Stimulated activated naive CD8-positive, alpha-beta T cell treated with anti-CD3 and anti-CD28 coated beads, Interleukin-15, amount 100 ng/mL, for 72 hours (primary cell): ENCODE results near the gene NAA35.
"Not testable (repeated sequence)": the region's sequence is repeated elsewhere in the genome, so short reads cannot be mapped to it uniquely, and the experiment has no call there.

Experiments used
- ATAC-seq: fragments of 150-1000 bp; cut with Tn5 transposase; 2 replicates; pipeline ENCODE4 v1.10.0; 2021; ENCODE audit warnings: mild to moderate bottlenecking, moderate library complexity
- DNase-seq, 2 donors: peaks; one replicate each; pipeline ENCODE4 v3.0.0; 2021 to 2022
- H3K27ac Mint-ChIP-seq, 2 donors: one replicate each; pipeline ENCODE4 v1.8.0; 2022; ENCODE audit warnings: mild to moderate bottlenecking in 2 of 2, mixed read lengths in 2 of 2, moderate library complexity in 2 of 2
- H3K27me3 Mint-ChIP-seq: one replicate; pipeline ENCODE4 v1.8.0; 2022; ENCODE audit warnings: mixed read lengths
- H3K4me1 Mint-ChIP-seq: one replicate; pipeline ENCODE4 v1.8.0; 2022; ENCODE audit warnings: mild to moderate bottlenecking, mixed read lengths
- H3K4me3 Mint-ChIP-seq, 2 donors: one replicate each; pipeline ENCODE4 v1.8.0; 2022; ENCODE audit warnings: mild to moderate bottlenecking in 2 of 2, mixed read lengths in 2 of 2, moderate library complexity in 1 of 2
- H3K9me3 Mint-ChIP-seq, 2 donors: one replicate each; pipeline ENCODE4 v1.8.0; 2022; ENCODE audit warnings: mixed read lengths in 2 of 2

Gene NAA35

DNA sequence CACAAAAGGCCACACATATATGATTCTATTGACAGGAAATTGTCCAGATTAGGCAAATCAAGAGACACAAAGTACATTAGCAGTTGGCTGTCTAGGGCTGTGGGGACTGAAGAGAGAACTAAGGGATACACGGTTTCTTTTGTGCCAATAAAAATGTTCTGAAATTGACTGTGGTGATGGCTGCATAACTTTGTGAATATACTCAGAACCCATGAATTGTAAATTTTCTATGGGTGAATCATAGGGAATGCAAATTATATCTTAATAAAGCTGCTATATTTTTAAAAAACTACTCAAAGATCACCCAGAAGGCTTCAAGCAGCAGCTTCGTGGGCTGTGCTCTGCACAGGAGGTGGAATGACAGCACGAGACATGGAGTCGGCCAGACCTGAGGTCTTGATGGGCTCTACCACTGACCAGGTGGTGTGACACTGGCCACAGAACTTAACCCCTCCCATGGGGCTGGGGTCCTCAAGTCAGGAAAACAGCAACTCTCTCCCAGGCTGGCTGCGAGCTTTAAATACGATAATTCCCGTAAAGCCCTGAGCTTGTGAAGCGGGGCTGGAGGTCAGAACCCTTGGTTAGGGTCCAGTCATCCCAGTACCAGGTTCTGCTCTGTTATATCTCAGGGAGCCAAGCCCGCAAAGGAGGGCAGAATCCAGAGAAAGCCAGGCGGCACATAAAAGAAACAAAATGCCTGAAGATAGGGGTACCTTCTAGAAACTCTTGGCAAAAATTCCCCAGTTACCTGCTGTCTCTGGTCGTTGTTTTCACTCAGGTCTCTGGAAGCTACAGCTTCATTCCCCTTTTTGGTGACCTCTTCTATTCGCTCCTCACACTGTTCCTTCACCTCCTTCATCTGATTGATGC is 99.3 kb downstream of the NAA35 start:
- Mint-ChIP-seq H3K9me3 (no peaks in the 10 kb centered on the region), H3K27ac (no peak overlapping the region), H3K27me3 (no peaks in the 10 kb centered on the region), H3K4me3 (no peak overlapping the region), H3K4me1 (no peaks in the 10 kb centered on the region)
- DNase-seq (no peak), ATAC-seq (no peak)

DNA sequence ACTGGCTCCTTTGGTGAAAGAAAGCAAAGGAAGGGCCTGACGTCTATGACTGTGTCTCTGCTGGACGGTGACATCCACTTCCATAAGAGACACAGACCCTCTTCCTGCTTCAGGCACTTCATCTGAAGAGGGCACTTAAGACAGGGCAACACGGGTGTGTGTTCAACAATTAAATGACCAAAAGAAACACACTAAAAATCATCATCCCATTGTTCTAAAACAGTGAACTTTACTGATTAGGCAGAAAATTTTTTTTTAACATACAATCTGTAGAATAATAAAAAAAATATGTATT is 99.9 kb downstream of the NAA35 start:
- Mint-ChIP-seq H3K27ac (no peak overlapping the region), H3K9me3 (no peaks in the 10 kb centered on the region)

DNA sequence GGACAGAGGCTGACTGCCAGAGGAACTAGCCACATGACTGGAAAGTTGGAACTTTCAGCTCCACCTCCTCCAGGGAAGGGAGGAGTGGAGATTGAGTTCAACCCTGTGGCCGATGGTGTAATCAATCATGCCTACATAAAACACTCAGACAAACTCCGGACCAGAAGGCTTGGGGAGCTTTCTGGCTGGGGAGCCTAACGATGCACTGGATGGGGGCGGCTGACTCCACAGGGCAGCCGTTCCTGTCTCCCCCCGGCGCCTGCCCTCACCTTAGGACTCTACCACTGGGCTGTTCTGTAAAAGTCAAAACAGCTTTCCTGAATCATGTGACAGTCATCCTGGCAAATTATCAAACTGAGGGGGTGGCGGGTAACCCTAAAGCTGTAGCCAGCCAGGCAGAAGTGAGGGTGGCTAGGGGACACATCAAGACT is 100.4 kb downstream of the NAA35 start:
- Mint-ChIP-seq H3K27ac (peak overlapping the region in 1 of 2 donors; percentile 34), H3K9me3 (no peaks in the 10 kb centered on the region), H3K4me1 (no peaks in the 10 kb centered on the region), H3K4me3 (no peak overlapping the region), H3K27me3 (no peaks in the 10 kb centered on the region)
- ATAC-seq (no peak), DNase-seq (no peak)

More for the DNA sequence above, 99.9 kb downstream of the NAA35 start:
- no peak for DNase-seq
- Mint-ChIP-seq H3K27me3 (no peaks in the 10 kb centered on the region), H3K4me3 (no peak overlapping the region), H3K4me1 (no peaks in the 10 kb centered on the region)
- no peak for ATAC-seq

DNA sequence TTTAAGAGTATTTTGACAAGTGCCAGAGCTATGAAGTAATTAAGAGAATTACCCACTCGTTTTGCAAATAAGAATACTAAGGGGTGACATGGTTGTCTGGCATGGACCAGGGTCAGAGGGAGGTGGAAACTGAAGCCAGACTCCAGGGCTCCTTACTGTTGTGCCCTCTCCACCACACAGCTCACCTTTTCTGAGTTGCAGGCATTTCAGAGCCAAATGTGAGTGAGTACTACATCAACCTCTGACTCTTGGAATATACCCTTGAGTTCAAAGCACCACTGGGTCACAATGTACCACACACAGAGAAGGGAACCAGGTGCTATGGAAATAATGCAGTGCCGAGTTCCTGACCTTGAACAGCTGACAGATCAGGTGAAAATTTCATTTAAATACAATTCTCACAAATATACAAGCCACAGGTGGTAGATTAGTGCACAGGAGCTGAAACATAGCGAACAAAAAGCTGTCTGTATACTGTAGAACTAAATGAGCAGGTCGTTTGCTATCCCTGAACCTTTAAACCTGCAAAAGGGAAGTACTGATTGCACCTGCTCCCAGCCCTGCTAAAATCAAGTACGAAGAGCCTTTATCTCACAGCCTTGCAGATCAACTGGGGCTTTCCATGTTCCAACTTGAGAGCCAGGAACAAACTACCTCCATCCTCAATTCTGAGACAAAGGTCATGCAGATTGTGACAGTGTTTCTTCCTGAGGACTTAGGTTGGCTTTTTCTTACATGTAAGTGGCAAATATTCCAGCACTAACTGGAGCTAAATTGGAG is 101.4 kb downstream of the NAA35 start:
- H3K27me3 Mint-ChIP-seq: no peaks in the 10 kb centered on the region
- H3K27ac Mint-ChIP-seq: no peak overlapping the region
- no peaks in the 10 kb centered on the region for H3K4me1 Mint-ChIP-seq
- ATAC-seq: no peak
- H3K9me3 Mint-ChIP-seq: no peaks in the 10 kb centered on the region
- H3K4me3 Mint-ChIP-seq: no peak overlapping the region
- no peak for DNase-seq

DNA sequence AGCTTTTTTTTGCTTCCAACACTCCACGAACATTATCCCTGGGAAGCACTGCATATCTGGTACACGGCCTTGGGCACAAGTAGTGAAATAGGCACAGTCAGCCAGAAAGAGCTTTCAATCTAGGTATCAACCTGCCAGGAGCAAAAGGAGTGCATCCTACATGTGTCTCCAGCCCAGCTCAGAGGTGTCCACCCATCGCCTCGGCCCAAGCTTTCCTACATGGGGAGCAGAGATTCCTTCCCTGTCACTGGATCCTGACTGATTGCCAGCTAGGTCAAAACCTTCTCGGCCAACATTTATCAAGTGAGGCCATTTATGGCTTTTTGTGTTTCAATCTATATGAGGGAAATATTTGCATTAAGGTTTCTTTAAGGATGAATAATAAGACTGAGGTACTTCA is 102.6 kb downstream of the NAA35 start:
- no peaks in the 10 kb centered on the region for H3K4me1 Mint-ChIP-seq
- DNase-seq (no peak), ATAC-seq (no peak)
- no peak overlapping the region for H3K4me3 Mint-ChIP-seq
- no peaks in the 10 kb centered on the region for H3K27me3 Mint-ChIP-seq
- H3K9me3 Mint-ChIP-seq: no peaks in the 10 kb centered on the region
- H3K27ac Mint-ChIP-seq: no peak overlapping the region

DNA sequence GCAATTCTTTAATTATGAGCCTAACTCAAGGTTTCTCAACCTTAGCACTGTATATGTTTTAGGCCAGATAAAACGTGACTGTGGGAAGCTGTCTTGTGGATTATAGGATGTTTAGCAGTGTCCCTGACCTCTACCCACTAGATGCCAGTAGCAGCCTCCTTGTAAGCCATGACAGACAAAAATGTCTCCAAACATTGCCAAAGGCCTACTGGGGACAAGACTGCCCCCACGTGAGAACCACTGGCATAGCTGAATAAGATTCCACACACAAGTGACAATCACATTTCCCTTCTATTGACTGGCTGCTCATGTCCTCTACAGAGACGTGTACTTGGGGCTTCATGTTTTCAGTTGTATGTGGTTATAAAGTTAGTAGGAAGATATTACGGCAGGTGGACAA is 103.1 kb downstream of the NAA35 start:
- Mint-ChIP-seq H3K9me3 (no peaks in the 10 kb centered on the region), H3K4me1 (no peaks in the 10 kb centered on the region), H3K27ac (no peak overlapping the region), H3K4me3 (no peak overlapping the region), H3K27me3 (no peaks in the 10 kb centered on the region)
- no peak for ATAC-seq
- DNase-seq: no peak

DNA sequence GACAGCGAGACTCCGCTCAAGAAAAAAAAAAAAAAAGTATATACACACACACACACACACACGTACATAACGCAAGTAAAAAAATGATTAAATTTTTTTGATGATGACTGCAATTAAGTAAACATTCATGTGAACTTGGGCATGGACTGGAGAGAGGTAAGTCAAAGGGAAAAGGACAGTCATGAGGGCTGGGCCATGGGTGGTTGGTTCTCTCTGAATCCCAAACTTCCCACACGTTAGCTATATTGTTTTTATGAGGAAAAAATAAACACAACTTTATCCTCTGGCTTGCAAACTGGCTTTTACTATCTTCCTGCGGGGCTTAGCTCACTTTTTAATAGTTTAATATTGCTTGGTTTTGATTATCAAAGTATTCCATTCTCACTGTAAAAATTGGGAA is 104.7 kb downstream of the NAA35 start:
- ATAC-seq: no peak
- Mint-ChIP-seq H3K4me1 (no peaks in the 10 kb centered on the region), H3K4me3 (no peak overlapping the region), H3K27me3 (no peaks in the 10 kb centered on the region), H3K9me3 (no peaks in the 10 kb centered on the region), H3K27ac (no peak overlapping the region)
- DNase-seq: no peak

DNA sequence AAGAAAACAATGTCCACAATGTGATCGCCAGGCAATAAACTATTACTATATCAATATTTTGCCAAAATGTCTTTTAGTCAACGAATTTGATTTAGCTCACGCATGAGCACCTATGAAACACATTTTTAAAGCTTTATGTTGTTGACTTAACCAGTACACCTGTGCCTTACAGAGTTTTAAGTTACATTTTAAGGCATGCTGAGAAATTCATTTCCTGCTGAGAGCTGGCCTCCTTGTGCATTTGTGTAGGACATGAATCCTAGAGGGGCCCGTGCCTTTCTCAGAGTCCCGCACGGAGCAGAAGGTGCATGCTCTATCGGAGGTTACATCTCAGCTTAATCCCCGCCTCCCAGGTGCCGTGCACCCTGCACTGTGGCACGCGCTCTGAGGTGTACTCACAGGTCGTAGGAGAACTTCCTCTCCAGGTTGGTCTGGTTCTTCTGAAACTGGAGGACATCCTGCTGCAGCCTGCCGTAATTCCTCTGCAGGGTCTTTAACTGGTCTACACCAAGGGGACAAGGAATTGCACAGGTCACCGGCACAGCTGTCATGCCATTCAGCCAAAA is 105.2 kb downstream of the NAA35 start:
- no peak for ATAC-seq
- Mint-ChIP-seq H3K27me3 (no peaks in the 10 kb centered on the region), H3K4me3 (no peak overlapping the region), H3K27ac (no peak overlapping the region), H3K4me1 (no peaks in the 10 kb centered on the region), H3K9me3 (no peaks in the 10 kb centered on the region)
- no peak for DNase-seq

DNA sequence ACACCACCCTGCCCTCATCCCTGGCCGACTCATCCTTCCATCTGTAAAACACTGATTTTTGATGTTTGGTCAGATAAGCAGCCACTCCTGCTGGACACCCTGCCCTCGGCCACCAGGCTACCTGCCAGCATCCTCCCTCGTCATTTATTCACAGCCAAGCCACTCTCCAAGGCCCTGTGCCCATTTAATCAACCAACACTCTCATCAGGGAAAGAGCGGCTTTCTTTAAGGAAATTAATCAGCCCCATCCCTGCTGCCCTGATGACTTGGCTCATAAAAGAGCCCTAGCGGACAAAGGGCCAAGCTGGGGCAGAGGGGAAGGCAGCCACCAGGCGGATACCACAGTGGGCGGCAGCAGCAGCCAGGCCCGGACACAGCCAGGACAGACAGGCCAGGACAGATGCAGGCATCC is 106.0 kb downstream of the NAA35 start:
- Mint-ChIP-seq H3K27ac (no peak overlapping the region), H3K4me1 (no peaks in the 10 kb centered on the region), H3K4me3 (no peak overlapping the region), H3K27me3 (no peaks in the 10 kb centered on the region), H3K9me3 (no peaks in the 10 kb centered on the region)
- DNase-seq: no peak
- ATAC-seq: no peak

DNA sequence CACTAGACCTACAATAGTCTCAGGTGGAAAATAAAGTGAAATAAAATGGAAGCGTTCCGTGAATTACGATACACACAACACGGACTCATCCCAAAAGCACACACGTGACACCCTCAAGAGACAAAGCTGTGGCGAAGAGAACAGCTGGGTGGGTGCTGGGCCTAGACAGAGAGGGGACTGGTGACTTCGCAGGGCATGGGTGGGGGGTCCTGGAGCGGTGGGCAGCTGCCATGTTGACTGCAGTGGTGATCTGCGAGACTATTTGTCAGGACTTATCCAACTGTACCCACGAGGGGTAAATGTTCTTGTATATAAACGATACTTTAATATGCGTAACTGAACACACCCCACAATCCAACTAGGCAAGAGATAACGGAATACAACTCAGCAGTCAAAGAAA is 106.4 kb downstream of the NAA35 start:
- Mint-ChIP-seq H3K4me3 (no peak overlapping the region), H3K4me1 (no peaks in the 10 kb centered on the region), H3K27ac (no peak overlapping the region), H3K27me3 (no peaks in the 10 kb centered on the region), H3K9me3 (no peaks in the 10 kb centered on the region)
- ATAC-seq: no peak
- DNase-seq: no peak

DNA sequence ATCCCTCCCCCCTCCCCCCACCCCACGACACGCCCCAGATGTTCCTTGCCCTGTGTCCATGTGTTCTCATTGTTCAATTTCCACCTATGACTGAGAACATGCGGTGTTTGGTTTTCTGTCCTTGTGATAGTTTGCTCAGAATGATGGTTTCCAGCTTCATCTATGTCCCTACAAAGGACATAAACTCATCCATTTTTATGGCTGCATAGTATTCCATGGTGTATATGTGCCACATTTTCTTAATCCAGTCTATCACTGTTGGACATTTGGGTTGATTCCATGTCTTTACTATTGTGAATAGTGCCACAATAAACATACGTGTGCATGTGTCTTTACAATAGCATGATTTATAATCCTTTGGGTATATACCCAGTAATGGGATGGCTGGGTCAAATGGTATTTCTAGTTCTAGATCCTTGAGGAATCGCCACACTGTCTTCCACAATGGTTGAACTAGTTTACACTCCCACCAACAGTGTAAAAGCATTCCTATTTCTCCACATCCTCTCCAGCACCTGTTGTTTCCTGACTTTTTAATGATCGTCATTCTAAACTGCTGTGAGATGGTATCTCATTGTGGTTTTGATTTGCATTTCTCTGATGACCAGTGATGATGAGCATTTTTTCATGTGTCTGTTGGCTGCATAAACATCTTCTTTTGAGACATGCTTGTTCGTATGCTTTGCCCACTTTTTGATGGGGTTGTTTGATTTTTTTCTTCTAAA is 107.2 kb downstream of the NAA35 start:
- H3K27me3 Mint-ChIP-seq, DNase-seq, H3K4me1 Mint-ChIP-seq, ATAC-seq, H3K9me3 Mint-ChIP-seq, H3K27ac Mint-ChIP-seq, H3K4me3 Mint-ChIP-seq: not testable (repeated sequence)

DNA sequence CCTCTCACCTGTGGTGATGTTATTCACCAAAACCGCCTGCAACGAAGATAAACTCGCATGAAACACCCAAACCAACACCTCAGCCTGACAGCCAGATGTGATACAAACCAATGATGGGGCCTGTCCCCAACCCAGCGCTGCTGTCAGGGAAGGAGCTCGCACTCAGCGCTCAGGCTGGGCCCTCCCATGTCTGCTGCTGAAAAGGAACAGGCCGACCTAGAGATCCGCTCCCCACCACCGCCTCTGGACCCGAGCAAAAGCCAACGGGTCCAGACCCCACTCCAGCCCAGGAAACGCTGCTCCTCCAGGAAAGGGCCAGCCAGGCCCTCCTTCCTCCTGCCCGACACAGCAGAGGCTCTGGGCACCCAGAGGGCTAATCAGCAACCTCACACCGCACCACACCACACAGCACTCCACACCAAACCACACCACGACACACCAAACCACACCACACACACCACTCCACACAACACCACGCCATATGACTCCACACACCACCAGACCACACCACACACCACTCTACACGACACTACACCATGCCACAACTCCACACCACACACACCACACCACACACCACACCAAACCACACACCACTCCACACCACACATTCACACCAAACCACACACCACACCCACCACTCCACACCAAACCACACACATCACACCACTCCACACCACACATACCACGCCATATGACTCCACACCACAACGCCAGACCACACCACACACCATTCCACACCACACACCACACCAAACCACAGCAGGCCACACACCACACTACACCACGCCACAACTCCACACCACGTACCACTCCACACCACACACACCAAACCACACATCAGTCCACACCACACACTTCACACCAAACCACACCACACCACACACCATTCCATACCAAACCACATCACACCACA is 111.9 kb downstream of the NAA35 start:
- H3K4me3 Mint-ChIP-seq: no peak overlapping the region
- DNase-seq: peak in 1 of 2 donors; percentile 13
- peak; percentile 53 for ATAC-seq

DNA sequence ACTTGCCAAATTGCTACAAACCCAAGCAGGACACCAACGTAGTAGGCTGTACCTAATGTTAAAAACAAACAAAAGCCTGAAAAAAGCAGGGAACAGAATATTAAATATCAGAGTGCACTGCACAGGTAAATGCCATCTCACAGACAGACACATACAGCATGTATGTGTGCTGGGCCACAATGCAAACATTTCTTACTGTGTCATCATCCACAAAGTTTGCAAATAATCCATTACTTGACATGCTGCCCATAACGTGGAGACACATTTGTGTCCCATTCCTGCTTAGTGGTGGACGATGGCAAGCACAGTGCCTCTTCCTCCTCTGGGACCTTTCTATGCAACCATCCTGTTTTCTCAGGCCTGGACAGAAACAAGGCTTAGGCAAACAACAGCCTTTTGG is 113.7 kb downstream of the NAA35 start:
- no peaks in the 10 kb centered on the region for H3K4me1 Mint-ChIP-seq

More for the DNA sequence above, 111.9 kb downstream of the NAA35 start:
- H3K4me1 Mint-ChIP-seq: no peaks in the 10 kb centered on the region
- no peaks in the 10 kb centered on the region for H3K9me3 Mint-ChIP-seq
- no peaks in the 10 kb centered on the region for H3K27me3 Mint-ChIP-seq
- no peak overlapping the region for H3K27ac Mint-ChIP-seq

DNA sequence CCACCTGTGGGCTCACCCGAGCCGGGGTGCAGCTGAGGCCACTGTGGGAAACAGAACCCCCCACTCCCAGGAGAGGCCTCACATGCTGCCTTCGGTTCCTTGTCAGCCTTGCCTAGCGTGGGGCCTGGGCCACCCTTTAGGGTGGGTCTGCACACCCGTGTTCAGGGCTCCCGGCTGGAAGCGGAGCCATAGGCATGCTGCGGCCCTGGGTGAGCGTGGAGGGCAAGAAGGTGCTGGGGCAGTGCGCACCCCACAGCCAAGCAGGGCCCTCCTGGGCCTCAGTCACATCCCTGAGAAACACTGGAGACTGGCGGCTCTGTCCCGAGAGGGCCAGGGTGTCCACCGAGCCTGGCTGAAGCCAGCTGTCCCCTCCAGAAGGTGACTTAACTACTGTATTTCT is 116.5 kb downstream of the NAA35 start:
- H3K4me3 Mint-ChIP-seq: no peak overlapping the region
- no peak for DNase-seq
- H3K27me3 Mint-ChIP-seq: no peaks in the 10 kb centered on the region
- H3K9me3 Mint-ChIP-seq: no peaks in the 10 kb centered on the region
- H3K4me1 Mint-ChIP-seq: no peaks in the 10 kb centered on the region
- peak; percentile 18 for ATAC-seq
- no peak overlapping the region for H3K27ac Mint-ChIP-seq

More for the DNA sequence above, 113.7 kb downstream of the NAA35 start:
- ATAC-seq (no peak), DNase-seq (no peak)
- Mint-ChIP-seq H3K4me3 (no peak overlapping the region), H3K27me3 (no peaks in the 10 kb centered on the region), H3K27ac (no peak overlapping the region), H3K9me3 (no peaks in the 10 kb centered on the region)
